SK-MEL-5 (cell line): ENCODE data around the gene SLC25A43. TPM values are rescaled to one million over a fixed set of nuclear protein-coding genes. Genes with fewer than 3 reads are reported as not detected.

Source experiments
- small RNA-seq, 2 experiments: library from RNA; depleted of rRNA; stranded (forward); fragments of <200 nt; gene quantifications; one replicate each; pipeline ENCODE3, GENCODE V24; 2014
- total RNA-seq: library from RNA; depleted of rRNA; stranded (reverse); fragments of >200 nt; shearing (Covaris generic); gene quantifications from 2 replicates; pipeline ENCODE4 v1.2.3, GENCODE V29; 2014; rRNA removed

The SLC25A43 gene
- total RNA-seq, 1 experiment from 2014 or later, result 18.9 TPM

Small RNAs within 50 kb of the gene (small RNA-seq; reads per million reads assigned to genes)
- 0.35 to 1.3 reads per million in 2 experiments for gene RNU1-67P
- gene RNY3P16, result 0 to 0.05 reads per million in 2 experiments

Other genes with a start within 250 kb of the SLC25A43 start
- 93.8 and 109 TPM in 2 replicates for gene PGRMC1, start 163.1 kb upstream of the SLC25A43 start, total RNA-seq
- 234 and 243 TPM in 2 replicates for gene SLC25A5, start 69.1 kb downstream of the SLC25A43 start, total RNA-seq
- 53.5 and 64.5 TPM in 2 replicates for gene STEEP1, start 166.1 kb downstream of the SLC25A43 start, total RNA-seq
- gene UBE2A, start 175.2 kb downstream of the SLC25A43 start, total RNA-seq, result 22.2 and 23.2 TPM in 2 replicates
- gene NKRF, start 207.1 kb downstream of the SLC25A43 start, total RNA-seq, result 8.4 and 9.8 TPM in 2 replicates